Effector CD8-positive, alpha-beta T cell (primary cell): ENCODE results near the gene OST4.

Experiments
- DNase-seq: peaks from one replicate; lab custom pipeline; 2025; lab: John Stamatoyannopoulos, UW

Gene OST4

GRCh38 chr2:27053776-27054175 lies 17.7 kb downstream of the OST4 start:
- DNase-seq = no peak

- no peak for DNase-seq
Observed at GRCh38 chr2:27053321-27053720, 18.1 kb downstream of the OST4 start.

- peak; percentile 57 for DNase-seq
Observed at GRCh38 chr2:27051902-27052645, 19.4 kb downstream of the OST4 start.

- DNase-seq = peak; percentile 92
Observed at GRCh38 chr2:27050996-27051901, 20.2 kb downstream of the OST4 start, which contains the start of gene AGBL5. TSS of gene AGBL5 (plus strand) at chr2:27051668. CDS start at chr2:27052959, 1,291 bp downstream.

GRCh38 chr2:27050281-27050995 lies 21.0 kb downstream of the OST4 start:
- peak; percentile 80 for DNase-seq

- DNase-seq = peak; percentile 40
Observed at GRCh38 chr2:27049422-27050280, 21.8 kb downstream of the OST4 start.

GRCh38 chr2:27042985-27043634 lies 28.3 kb downstream of the OST4 start:
- DNase-seq = no peak

- DNase-seq = no peak
Observed at GRCh38 chr2:27042159-27042661, 29.2 kb downstream of the OST4 start.

GRCh38 chr2:27041752-27042151 lies 29.7 kb downstream of the OST4 start:
- no peak for DNase-seq

GRCh38 chr2:27040282-27040681 lies 31.2 kb downstream of the OST4 start:
- no peak for DNase-seq

GRCh38 chr2:27039871-27040270 lies 31.6 kb downstream of the OST4 start:
- DNase-seq = no peak

- DNase-seq = no peak
Observed at GRCh38 chr2:27039426-27039825, 32.0 kb downstream of the OST4 start.

- DNase-seq = no peak
Observed at GRCh38 chr2:27038631-27039339, 32.7 kb downstream of the OST4 start.

- DNase-seq = no peak
Observed at GRCh38 chr2:27038012-27038411, 33.4 kb downstream of the OST4 start.

- no peak for DNase-seq
Observed at GRCh38 chr2:27033253-27033852, 38.1 kb downstream of the OST4 start.

- peak; percentile 64 for DNase-seq
Observed at GRCh38 chr2:27032495-27033252, 38.8 kb downstream of the OST4 start, which contains the start of gene TMEM214. TSS of gene TMEM214 (plus strand) at chr2:27032965. CDS start at chr2:27033016, 51 bp downstream.

- no peak for DNase-seq
Observed at GRCh38 chr2:27029051-27029450, 42.4 kb downstream of the OST4 start.

- no peak for DNase-seq
Observed at GRCh38 chr2:27027211-27027651, 44.2 kb downstream of the OST4 start.
